Measurements from ENCODE around the gene B4GALT4.
"Not testable (repeated sequence)": the region's sequence is repeated elsewhere in the genome, so short reads cannot be mapped to it uniquely, and the experiment has no call there.

The B4GALT4 gene

DNA sequence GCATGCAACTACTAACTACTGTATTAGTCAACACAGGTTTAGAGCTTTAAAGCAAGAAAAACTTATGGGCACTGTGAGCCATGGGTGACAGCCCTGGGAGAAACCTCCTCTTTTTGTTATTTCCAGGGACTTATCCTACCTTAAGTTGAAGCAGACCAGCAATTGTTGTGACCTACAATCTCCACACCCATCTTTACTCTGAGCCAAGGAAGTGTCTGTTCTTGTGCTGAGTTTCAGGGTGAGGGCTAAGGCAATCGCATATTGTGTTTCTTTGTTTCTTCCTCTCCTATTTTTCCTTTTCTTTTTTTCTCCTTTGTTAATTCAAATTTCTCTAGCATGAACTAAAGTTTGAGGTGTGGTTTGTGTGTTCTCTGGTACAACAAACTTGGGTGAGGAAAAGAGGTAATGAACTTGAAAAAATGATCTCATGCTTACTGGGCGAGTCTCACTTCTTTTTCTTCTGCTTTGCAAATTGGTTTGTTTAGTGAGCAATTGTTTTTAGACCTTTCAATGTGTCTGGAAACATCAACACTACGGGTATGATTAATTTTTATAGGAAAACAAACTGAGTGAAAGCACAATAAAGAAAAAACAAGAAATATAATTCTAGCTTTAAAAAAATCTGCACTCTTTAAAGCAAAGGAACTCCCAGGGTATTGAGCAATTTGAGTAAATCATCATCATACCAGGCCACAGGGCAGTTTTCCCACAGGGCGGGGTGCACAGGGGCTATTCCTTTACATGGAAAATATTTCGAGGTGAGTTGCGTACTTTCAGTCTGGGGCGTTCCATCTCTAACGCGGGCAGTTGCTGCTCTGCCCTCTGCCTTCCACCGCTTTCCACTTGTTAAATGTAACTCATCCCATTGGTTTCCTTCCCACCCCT is 64.6 kb downstream of the B4GALT4 start:
- Histone ChIP-seq H3K9ac (ENCODE audit: low read length in 2 of 2) (no peak overlapping the region), H3K27ac (ENCODE audit: low read length) (no peak overlapping the region)

DNA sequence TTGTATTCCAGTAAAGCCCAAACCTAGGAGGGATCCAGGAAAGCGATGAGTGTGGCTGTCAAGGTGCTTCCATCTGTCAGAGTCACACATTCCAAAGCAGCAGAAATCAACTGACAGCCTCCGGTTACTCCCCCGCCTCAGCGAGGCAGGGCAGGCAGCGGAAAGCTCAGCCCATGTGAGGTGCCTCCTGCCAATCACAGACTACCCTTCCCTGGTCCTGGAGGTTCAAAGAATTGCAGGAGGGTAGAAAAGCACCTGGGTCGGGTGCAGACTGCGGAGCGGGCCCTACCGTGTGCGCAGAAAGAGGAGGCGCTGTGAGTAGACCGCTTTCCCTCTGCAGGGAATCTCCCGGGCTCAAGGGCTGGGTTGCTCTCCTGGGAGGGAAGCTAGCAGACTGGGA is 67.4 kb downstream of the B4GALT4 start, which contains the start of gene UPK1B:
TSS of gene UPK1B (plus strand) at position 274 of the 400 bp plus-strand sequence. CDS start 13,144 bp downstream, outside the sequence.
- no peak within 1 kb of the TSS for H3K27ac ChIP-seq (ENCODE audit: low read length)
- peaks cover 0 to 3% of the 10 kb centered on the region in 2 donors for H3K27me3 ChIP-seq (ENCODE audit: control insufficient read depth in 1 of 2, insufficient read depth in 2 of 2, low read length in 2 of 2)
- H3K9me3 ChIP-seq (ENCODE audit: control insufficient read depth in 2 of 2, low read length in 2 of 2) = no peaks in the 10 kb centered on the region
- no peaks in the 10 kb centered on the region for H3K36me3 ChIP-seq (ENCODE audit: control insufficient read depth in 2 of 2, insufficient read depth in 2 of 2, low read length in 2 of 2)
- no peaks in the 10 kb centered on the region for H3K4me1 ChIP-seq (ENCODE audit: control insufficient read depth, insufficient read depth, low read length)
- no peak within 1 kb of the TSS for H3K4me3 ChIP-seq (ENCODE audit: low read length in 2 of 2)
- H3K9ac ChIP-seq (ENCODE audit: low read length in 2 of 2) = no peak within 1 kb of the TSS

More for the DNA sequence above, 64.6 kb downstream of the B4GALT4 start:
- Histone ChIP-seq H3K4me1 (ENCODE audit: control insufficient read depth, insufficient read depth, low read length) (no peaks in the 10 kb centered on the region), H3K4me3 (ENCODE audit: low read length in 2 of 2) (no peak overlapping the region), H3K36me3 (ENCODE audit: control insufficient read depth in 2 of 2, insufficient read depth in 2 of 2, low read length in 2 of 2) (no peaks in the 10 kb centered on the region), H3K27me3 (ENCODE audit: control insufficient read depth in 1 of 2, insufficient read depth in 2 of 2, low read length in 2 of 2) (peaks cover 0 to 3% of the 10 kb centered on the region in 2 donors), H3K9me3 (ENCODE audit: control insufficient read depth in 2 of 2, low read length in 2 of 2) (no peaks in the 10 kb centered on the region)

GRCh38 chr3:119170821-119171220 is 69.9 kb downstream of the B4GALT4 start:
- Histone ChIP-seq H3K27me3 (ENCODE audit: control insufficient read depth in 1 of 2, insufficient read depth in 2 of 2, low read length in 2 of 2) (peaks cover 0 to 3% of the 10 kb centered on the region in 2 donors), H3K27ac (ENCODE audit: low read length) (no peak overlapping the region), H3K9ac (ENCODE audit: low read length in 2 of 2) (no peak overlapping the region), H3K4me3 (ENCODE audit: low read length in 2 of 2) (no peak overlapping the region), H3K36me3 (ENCODE audit: control insufficient read depth in 2 of 2, insufficient read depth in 2 of 2, low read length in 2 of 2) (no peaks in the 10 kb centered on the region), H3K4me1 (ENCODE audit: control insufficient read depth, insufficient read depth, low read length) (no peaks in the 10 kb centered on the region), H3K9me3 (ENCODE audit: control insufficient read depth in 2 of 2, low read length in 2 of 2) (no peaks in the 10 kb centered on the region)

DNA sequence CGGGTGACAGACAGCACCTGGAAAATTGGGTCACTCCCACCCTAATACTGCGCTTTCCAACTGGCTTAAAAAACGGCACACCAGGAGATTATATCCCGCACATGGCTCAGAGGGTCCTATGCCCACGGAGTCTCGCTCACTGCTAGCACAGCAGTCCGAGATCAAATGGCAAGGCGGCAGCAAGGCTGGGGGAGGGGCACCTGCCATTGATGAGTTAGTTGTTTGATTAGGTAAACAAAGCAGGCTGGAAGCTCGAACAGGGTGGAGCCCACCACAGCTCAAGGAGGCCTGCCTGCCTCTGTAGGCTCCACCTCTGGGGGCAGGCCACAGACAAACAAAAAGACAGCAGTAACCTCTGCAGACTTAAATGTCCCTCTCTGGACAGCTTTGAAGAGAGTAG is 75.9 kb downstream of the B4GALT4 start:
- H3K27me3 ChIP-seq (ENCODE audit: control insufficient read depth in 1 of 2, insufficient read depth in 2 of 2, low read length in 2 of 2) = not testable (repeated sequence)

More for the DNA sequence above, 75.9 kb downstream of the B4GALT4 start:
- H3K9me3 ChIP-seq (ENCODE audit: control insufficient read depth in 2 of 2, low read length in 2 of 2); H3K9ac ChIP-seq (ENCODE audit: low read length in 2 of 2); H3K27ac ChIP-seq (ENCODE audit: low read length); H3K4me3 ChIP-seq (ENCODE audit: low read length in 2 of 2); H3K4me1 ChIP-seq (ENCODE audit: control insufficient read depth, insufficient read depth, low read length); H3K36me3 ChIP-seq (ENCODE audit: control insufficient read depth in 2 of 2, insufficient read depth in 2 of 2, low read length in 2 of 2): not testable (repeated sequence)
